NCI-H2196 (cell line): Measurements from ENCODE around the gene ZMYM1.
A peak's percentile ranks its signal among the peaks of the same experiment; 100 is the strongest.
"Not testable (repeated sequence)": the region's sequence is repeated elsewhere in the genome, so short reads cannot be mapped to it uniquely, and the experiment has no call there.

Source experiments
- DNase-seq: peaks from one replicate; lab custom pipeline; 2025; ENCODE audit not compliant: unreplicated experiment; lab: John Stamatoyannopoulos, UW

The ZMYM1 gene

DNA sequence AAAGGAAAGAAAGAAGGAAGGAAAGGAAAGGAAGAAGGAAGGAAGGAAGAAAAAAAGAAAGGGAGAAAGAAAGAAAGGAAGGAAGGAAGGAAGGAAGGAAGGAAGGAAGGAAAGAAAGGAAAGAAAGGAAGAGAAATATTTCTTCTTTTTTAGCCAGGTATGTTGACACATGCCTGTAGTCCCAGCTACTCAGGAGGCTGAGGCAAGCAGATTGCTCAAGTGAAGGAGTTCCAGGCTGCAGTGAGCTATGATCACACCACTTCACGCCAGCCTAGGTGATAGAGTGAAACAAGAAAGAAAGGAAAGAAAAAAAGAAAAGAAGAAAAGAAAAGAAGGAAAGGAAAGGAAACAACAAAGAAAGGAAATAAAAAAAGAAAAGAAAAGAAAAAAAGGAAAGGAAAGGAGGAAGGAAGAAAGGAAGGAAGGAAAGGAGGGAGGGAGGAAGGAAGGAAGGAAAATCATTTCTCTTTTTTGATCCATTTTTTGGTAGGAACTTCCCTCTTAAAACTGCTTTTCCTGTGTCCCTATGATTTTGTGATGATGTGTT is 5.8 kb upstream of the ZMYM1 start:
- no peak for DNase-seq

DNA sequence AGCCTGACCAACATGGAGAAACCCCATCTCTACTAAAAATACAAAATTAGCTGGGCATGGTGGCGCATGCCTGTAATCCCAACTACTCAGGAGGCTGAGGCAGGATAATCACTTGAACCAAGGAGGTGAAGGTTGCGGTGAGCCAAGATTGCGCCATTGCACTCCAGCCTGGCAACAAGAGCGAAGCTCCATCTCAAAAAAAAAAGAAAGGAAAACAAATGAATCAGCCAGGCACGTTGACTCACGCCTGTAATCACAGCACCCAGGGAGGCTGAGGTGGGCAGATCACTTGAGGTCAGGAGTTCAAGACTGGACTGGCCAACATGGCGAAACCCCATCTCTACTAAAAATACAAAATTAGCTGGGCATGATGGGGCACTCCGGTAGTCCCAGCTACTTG is 2.8 kb upstream of the ZMYM1 start:
- not testable (repeated sequence) for DNase-seq

DNA sequence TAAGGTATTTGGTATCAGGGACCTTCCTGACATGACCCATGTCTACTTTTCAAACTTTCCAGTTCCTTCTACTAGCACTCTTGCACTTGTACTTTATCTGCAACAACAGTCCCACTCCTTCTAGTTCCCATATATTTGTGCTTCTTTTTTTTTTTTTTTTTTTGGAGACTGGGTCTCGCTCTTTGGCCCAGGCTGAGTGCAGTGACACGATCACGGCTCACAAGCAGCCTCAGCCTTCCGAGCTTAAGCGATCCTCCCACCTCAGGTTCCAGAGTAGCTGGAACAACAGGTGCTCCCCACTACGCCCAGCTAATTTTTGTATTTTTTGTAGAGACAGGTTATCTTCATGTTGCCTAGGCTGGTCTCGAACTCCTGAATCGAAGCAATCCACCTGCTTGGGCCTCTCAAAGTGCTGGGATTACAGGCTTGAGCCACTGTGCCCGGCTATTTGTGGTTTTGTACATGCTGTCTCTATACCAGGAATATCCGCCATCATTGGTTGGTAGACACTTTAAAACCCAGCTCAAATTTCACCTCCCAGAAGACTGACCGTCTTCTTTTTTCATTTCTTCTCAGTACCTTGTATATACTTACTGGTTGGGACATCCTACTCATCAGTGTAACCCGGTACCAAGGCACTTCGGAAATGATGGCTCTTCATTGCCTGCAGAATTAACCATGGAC is 1.1 kb downstream of the ZMYM1 start:
- DNase-seq = no peak

DNA sequence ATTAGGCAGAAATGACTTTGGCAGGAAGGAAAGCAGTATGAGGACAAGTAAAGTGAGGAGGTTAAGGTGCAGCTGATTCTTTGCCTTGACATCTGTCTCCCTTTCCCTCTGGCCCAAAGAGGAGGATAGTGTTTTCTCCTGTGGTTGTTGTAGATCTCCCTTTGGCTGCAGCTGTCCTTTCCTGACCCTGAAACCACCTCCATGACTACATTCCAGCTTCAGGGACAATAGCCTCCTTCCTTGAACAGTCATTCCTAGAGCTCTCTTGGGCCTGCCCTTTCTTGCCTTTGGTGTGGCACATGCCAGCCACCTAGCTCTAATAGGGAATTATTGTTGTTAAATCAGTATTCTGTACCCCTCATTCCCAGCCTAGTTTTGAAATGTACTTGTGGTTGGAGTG is 6.2 kb downstream of the ZMYM1 start:
- DNase-seq = no peak

DNA sequence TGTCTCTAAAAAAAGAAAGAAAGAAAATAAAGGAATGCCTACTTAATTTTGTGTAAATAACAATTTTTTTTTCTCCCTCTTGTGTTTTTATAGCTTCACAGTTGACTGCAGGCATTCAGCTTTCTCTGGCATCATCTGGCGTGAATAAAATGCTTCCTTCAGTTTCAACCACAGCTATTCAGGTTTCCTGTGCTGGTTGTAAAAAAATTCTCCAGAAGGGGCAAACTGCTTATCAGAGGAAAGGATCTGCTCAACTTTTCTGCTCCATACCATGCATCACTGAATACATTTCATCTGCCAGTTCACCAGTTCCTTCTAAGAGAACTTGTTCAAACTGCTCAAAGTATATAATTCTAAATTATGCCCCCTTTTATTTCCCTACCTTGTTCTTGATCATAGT is 18.0 kb downstream of the ZMYM1 start:
- DNase-seq = peak; percentile 15

DNA sequence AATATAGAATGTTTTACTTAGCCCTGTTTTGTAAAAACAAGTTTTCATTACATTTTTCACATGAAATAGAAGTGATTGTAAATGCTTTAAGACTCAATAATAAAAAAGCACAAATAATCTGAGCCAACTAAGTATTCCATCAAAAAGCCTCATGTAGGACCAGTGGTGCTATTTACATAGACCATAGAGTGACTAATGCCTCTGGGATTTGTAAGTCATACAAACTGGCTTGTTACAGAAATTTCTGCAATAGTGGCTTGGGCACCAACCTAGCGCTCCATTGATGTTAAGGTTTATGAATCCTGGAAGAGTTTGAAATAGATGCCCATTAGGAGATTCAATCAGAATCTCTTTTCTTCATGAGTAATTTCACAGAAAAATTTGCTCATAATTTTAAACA is 31.9 kb downstream of the ZMYM1 start:
- DNase-seq = no peak

DNA sequence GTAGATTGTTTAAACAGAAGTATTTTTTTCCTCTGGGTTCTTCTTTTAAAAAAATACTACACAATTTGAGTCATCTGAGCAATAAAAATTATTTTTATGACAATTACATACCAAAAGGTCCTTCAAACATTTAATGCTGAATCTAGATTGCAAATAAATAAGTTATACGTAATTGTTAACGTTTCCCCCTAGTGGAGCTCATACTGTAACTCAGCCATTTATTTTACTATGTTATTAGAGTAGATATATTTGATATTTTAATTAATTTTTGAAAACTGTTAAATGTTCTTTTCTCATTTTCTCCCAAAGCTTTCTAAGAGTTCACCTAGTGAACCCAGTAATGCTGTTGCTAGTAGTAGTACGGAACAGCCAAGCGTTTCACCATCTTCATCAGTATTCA is 33.5 kb downstream of the ZMYM1 start:
- DNase-seq = no peak

DNA sequence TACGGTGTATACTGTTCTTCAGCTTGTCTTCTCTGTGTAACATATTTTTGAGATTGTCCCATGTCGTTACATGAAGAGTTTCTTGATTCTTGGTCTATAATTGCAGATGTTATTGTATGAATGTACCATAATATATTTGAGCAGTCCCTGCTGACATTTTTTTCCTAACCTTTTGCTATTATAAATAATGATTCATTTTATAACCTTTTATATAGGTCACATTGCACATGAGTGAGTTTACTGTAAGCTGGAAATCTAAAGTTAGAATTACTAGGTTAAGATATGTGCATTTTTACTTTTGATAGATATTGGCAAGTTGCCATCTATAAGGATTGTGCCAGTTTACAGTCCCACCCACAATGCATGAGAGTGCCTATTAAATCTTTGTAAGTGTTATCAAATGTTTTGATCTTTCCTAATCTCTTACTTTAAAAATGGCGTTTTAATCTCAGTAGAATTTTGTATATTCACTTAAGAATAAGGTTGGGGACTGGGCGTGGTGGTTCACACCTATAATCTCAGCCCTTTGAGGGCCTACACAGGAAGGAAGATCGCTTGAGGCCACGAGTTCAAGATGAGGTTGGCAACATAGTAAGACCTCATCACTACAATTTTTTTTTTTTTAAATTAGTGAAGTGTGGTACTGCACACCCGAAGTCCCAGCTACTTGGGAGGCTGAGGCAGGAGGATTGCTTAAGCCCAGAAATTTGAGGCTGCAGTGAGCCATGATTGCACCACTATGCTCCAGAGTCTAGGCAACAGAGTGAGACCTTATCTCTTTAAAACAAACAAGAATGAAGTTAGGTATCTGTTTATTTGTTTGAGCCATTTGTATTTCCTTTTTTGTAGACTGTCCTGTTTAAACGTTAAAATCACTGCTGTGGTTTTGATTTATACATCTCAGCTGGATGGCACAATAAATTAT is 36.5 kb downstream of the ZMYM1 start:
- no peak for DNase-seq

DNA sequence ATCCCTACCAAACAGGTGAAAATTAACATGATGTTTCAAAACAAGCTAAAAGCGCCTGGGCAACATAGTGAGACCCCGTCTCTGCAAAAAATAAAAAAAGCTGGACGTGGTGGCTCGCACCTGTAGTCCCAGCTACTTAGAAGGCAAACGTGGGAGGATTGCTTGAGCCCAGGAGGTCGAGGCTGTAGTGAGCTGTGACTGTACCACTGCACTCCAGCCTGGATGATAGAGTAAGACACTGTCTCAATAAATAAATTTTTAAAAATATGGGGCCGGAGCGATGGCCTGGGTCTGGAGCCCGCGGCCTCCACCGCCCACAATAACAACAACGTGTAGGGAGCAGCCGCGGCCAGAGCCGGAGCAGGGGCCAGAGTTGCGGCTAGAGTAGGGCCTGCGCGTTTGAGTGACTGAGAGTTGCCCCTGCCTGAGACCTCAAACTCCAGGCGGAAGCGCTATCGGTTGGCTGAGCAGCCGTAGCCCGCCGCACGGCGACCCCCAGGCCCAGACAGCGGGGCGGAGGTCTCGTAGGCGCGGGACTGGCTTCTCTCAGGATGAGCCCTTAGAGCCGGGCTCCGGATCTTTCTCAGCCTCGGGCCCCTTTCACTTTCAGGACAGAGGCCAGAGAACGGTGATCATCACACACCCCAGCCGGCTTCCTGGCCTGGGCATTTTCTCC is 41.4 kb downstream of the ZMYM1 start:
- DNase-seq = no peak

DNA sequence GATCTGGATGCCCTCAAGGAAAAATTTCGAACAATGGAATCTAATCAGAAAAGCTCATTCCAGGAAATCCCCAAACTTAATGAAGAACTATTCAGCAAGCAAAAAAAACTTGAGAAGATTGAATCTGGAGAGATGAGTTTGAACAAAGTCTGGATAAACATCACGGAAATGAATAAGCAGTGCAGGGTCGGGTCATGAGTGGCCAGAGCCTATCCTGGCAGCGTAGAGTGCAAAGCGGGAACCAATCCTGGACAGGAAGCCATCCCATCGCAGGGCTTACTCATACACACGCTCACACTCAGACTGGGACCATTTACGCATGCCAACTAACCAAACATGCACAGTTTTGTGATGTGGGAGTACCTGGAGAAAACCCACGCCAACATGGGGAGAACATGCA is 43.1 kb downstream of the ZMYM1 start:
- no peak for DNase-seq

DNA sequence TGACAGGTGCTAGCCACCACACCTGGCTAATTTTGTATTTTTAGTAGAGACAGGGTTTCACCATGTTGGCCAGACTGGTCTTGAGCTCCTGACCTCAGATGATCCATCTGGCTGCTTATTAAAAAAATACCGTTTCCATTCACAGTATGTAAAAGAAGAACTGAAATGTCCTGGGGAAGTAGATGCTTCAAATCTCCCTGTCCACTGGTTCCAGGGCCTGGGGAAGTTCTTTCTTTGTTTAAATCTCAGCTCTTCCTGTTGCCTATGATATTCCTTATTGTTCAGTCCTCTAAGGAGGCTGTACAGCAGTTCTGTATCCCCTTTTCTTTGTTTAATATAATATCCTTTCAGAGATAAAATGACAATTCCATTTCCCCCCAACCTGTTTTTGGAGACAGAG is 47.4 kb downstream of the ZMYM1 start:
- no peak for DNase-seq

DNA sequence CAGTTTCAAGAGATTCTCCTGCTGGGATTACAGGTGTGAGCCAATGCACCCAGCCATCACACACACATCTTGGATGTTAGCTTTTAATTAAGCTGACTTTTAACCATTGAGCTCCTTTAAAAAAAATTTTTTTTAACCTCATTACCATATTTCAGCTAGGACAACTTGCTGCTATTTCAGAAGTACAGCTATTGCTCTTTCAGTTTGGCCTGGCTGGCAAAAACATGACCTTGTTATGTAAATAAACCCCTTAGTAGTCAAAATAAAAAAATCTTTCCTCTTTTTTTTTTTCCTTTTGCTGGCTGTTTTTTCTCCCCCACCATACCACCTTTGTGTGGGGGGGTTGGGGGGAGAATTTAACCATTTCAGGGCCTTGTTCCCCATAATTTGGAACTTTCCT is 49.9 kb downstream of the ZMYM1 start:
- DNase-seq = no peak

DNA sequence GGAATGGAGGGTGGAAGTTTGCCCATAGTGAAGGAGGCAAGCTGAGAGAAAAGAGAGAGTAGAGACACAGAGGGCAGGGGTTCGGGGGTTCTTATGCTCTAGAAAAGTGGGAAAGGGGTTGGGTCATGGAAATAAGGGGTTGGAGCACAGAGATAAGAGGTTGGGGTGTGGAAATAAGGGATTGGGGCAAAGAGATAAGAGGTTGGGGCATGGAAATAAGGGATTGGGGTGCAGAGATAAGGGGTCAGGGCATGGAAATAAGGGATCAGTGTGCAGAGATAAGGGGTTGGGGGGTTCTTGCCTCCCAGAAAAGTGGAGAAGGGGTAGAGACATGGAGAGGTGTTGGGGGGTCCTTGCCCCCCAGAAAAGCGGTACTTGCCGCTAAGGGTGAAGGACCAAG is 57.6 kb downstream of the ZMYM1 start:
- DNase-seq = no peak

DNA sequence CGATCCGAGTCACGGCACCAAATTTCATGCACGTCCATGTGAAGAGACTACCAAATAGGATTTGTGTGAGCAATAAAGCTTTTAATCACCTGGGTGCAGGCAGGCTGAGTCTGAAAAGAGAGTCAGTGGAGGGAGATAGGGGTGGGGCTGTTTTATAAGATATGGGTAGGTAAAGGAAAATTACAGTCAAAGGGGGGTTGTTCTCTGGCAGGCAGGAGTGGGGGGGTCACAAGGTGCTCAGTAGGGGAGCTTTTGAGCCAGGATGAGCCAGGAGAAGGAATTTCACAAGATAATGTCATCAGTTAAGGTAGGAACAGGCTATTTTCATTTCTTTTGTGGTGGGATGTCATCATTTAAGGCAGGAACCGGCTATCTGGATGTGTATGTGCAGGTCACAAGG is 58.4 kb downstream of the ZMYM1 start:
- not testable (repeated sequence) for DNase-seq

DNA sequence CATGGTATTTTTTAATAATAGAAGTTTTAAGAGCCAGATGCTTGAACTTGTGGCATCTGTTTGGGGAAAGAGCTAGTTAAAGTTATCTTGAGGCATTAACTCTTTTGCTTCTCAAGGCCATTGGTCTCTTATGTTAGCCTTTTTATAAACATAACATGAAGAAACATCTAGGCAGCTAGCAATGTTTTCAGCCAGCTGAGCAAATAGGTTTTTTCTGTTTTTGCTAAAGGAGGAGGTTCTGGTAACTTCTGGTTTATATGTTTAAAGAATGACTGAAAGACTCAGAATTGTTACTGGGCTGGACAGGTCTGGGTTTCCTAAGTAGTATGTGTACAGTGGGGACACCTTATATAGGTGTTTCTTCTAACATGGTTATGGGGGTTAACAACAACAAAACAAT is 63.1 kb downstream of the ZMYM1 start:
- not testable (repeated sequence) for DNase-seq

DNA sequence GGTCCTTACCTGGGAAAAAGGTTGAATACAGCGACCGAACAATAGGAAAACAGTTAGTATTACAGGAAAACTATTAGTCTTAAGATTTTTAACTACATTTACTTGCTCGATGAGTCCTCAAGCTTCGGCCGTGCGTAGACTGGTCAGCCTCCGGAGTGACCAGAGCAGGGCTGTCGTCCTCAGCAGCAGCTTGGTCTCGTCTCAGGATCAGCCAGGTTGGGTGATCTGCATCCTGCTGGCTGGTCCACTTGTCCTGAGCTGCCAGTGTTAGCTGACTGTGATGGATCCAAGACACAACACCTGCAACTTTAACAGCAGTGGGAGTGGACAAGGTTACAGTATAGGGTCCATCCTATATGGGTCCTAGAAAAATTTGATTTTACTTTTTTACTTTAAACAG is 63.5 kb downstream of the ZMYM1 start:
- DNase-seq = not testable (repeated sequence)

DNA sequence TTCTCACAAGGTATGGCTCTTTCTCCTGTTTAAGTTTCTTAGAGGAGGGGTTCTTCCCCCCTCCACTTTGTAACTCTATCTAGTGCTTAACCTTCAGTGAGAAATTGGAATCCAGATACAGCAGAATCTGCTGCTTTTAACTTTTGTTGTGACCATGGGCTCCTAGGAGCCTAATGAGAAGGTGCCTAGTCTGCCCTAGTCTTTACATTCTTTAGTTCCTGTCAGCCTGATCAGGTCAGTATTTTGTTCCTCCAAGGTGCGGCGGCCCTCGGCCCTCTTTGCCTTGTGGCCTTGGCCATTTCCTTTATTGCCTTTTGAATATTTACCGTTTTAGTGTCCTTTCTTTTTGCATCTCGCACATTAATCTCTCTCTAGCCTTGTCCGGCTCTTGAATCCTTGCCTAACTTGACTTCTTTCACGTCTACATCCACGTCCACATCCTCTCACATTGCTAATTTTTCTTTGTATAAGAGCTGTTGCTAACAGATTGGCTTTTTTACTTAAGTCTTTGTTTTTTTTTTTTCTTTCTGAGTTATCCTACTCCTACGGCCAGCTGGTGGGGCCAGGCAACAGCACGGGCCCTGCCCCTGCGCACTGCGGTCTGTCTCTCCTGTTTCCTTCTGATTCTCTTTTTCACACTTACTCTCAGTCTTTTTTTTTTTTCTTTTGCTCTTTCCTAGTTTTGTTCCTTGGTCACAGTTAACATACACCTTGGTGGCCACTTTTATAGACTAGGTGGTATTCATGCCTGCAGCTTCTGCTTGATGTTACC is 64.7 kb downstream of the ZMYM1 start:
- DNase-seq = no peak

DNA sequence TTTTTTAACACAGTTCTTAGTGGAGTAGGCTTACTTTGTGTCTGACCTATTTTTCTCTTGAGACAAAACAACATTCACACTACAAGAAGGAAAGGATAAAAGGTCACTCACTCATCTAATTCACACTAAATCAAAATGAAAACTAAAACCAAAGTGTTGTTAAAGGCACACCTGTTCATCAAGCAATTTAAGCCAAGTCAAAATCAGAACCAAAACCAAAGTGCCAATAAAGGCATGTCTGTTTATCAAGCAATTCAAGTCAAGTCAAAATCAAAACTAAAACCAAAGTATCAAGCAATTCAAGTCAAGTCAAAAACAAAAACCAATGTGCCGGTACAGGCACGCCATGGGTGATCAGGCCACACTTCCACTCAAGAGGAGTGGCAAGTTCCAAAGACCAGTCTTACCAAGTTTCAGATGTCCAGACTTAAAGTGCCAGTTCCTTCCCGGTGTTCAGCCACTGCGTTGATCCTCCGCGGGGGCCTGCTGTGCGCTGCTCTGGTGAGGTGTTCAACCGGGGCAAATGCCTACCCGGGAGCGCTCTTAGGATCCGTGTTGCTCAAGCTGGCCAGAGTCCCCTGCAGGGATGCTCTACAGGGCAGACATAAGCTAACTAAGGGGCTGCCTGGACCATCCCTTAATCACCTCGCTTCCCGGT is 66.8 kb downstream of the ZMYM1 start:
- DNase-seq = not testable (repeated sequence)

DNA sequence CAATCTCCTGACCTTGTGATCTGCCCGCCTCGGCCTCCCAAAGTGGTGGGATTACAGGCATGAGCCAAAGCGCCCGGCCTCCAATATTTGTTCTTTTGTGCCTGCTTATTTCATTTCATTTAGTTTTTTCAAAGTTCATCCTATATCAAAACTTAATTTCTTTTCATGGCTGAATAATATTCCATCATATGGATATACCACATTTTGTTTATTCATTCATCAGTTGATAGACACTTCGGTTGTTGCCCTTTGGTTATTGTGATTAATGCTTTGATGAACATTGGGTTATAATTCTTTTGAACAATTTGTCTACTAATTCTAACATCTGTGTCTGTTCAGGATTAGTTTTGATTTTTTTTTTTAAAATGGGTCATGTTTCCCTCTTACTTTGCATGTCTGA is 72.0 kb downstream of the ZMYM1 start:
- DNase-seq = no peak

DNA sequence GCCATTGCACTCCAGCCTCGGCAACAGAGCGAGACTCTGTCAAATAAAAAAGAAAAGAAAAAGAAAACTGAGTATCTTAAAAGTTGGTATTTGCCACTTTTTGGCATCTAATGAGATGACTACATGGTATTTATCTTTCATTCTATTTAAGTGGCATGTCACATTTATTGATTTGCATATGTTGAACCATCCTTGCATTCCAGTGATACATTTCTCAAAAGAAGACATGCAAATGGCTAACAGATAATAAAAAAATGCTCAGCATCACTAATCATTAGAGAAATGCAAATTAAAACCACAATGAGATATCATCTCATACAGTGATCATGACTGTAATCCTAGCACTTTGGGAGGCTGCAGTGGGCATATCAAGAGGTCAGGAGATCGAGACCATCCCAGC is 85.7 kb downstream of the ZMYM1 start:
- DNase-seq = no peak
